Dermis lymphatic vessel endothelial cell (primary cell): ENCODE data around the gene SLC35D3. TPM values are rescaled to one million over a fixed set of nuclear protein-coding genes. Genes with fewer than 3 reads are reported as not detected.

ENCODE experiments used
- total RNA-seq: library from RNA; depleted of rRNA; stranded (reverse); fragments of >200 nt; gene quantifications from 2 replicates; pipeline ENCODE4 v1.2.1, GENCODE V29; 2014

SLC35D3 gene, protein sequence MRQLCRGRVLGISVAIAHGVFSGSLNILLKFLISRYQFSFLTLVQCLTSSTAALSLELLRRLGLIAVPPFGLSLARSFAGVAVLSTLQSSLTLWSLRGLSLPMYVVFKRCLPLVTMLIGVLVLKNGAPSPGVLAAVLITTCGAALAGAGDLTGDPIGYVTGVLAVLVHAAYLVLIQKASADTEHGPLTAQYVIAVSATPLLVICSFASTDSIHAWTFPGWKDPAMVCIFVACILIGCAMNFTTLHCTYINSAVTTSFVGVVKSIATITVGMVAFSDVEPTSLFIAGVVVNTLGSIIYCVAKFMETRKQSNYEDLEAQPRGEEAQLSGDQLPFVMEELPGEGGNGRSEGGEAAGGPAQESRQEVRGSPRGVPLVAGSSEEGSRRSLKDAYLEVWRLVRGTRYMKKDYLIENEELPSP
- not detected in 2 replicates for total RNA-seq

DNA sequence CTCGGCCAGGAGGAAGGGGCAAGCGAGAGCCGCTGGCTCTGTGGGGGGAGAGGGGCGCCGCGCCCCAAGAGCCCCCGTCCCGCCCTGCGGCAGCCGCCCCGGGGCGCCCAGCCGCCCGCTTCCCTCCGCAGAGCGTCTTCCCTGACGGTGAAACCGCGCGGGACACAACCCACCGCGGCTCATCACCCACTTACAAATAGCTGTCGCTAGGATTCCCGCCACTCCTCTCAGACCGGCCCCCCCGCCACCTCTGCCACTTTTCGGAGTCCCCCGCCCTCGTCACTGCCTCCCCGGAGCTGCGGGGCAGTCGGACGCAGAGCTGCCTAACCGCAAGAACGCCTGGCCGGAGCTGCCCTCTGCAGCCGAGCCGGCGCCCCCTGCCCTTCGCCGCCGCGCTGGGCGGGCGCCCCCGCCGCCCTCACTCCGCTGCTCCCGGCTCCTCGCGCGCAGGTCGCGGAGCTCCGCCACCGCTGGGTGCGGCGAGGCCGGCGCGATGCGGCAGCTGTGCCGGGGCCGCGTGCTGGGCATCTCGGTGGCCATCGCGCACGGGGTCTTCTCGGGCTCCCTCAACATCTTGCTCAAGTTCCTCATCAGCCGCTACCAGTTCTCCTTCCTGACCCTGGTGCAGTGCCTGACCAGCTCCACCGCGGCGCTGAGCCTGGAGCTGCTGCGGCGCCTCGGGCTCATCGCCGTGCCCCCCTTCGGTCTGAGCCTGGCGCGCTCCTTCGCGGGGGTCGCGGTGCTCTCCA, at the start of gene SLC35D3:
Gene SLC35D3, plus strand, starts transcription at position 366 of the 749 bp plus-strand sequence. Its CDS starts 128 bp downstream, at position 494.

Other genes starting within 250 kb of the SLC35D3 start
- 1.5 and 2.3 TPM in 2 replicates for gene MAP3K5, start 129.8 kb upstream of the SLC35D3 start, total RNA-seq
- gene PEX7, start 99.7 kb upstream of the SLC35D3 start, total RNA-seq: 4.9 and 5.6 TPM in 2 replicates
- 0.22 and 0.26 TPM in 2 replicates for gene IL20RA, start 122.7 kb downstream of the SLC35D3 start, total RNA-seq